Lower lobe of right lung (tissue), 2 donors: ENCODE measurements around the gene HECTD2. TPM values are rescaled to one million over a fixed set of nuclear protein-coding genes. Genes with fewer than 3 reads are reported as not detected.
"Not testable (repeated sequence)": the region's sequence is repeated elsewhere in the genome, so short reads cannot be mapped to it uniquely, and the experiment has no call there.

ENCODE experiments used
- ATAC-seq, 2 donors: fragments of 200-7000 bp; cut with Tn5 transposase; one replicate each; pipeline ENCODE4 v1.9.1; 2020 to 2022; ENCODE audit warnings: mild to moderate bottlenecking in 2 of 2, moderate library complexity in 2 of 2
- DNase-seq: peaks from one replicate; pipeline ENCODE4 v3.0.0-alpha.2; 2020
- H3K27ac ChIP-seq: fragments of 200-600 bp; one replicate; pipeline ENCODE4 v1.8.0; 2022
- H3K27me3 ChIP-seq: fragments of 200-600 bp; one replicate; pipeline ENCODE4 v1.8.0; 2022; ENCODE audit warnings: low read depth
- H3K36me3 ChIP-seq: fragments of 200-600 bp; one replicate; pipeline ENCODE4 v1.8.0; 2022; ENCODE audit warnings: mild to moderate bottlenecking
- H3K4me1 ChIP-seq: fragments of 200-600 bp; one replicate; pipeline ENCODE4 v1.8.0; 2022
- H3K4me3 ChIP-seq: fragments of 200-600 bp; one replicate; pipeline ENCODE4 v1.8.0; 2022; ENCODE audit warnings: mild to moderate bottlenecking
- H3K9me3 ChIP-seq: fragments of 200-600 bp; one replicate; pipeline ENCODE4 v1.8.0; 2022
- CTCF ChIP-seq: fragments of 200-600 bp; IDR thresholded peaks from one replicate; pipeline ENCODE4 v1.8.0; 2022; ENCODE audit warnings: antibody characterized with exemption, mild to moderate bottlenecking
- intact Hi-C: fragments of 100-400 bp; cut with DNase I; formaldehyde crosslinking; loops from one replicate; pipeline ENCODE4 v1.11.0; 2022
- long read RNA-seq: library from polyadenylated mRNA; unstranded; transcript quantifications from one replicate; pipeline ENCODE4 v2.0.0, GENCODE V29; 2021
- total RNA-seq: library from RNA; stranded (reverse); fragmentation: NEBNext Ultra II Directional; extraction: Animal tissue kit (Norgen Biotek cat#: 25700); gene quantifications from one replicate; pipeline ENCODE4 v1.2.1, GENCODE V29; 2021
- donor health status: DM: no; HTN: yes; CAD: no; lungs with severe emphysema.

The HECTD2 gene
- total RNA-seq, result 8.4 TPM
- long read RNA-seq, full-length matches to known transcripts, result 3 of 8 reads
- long read RNA-seq, partial matches to known transcripts, result 3 of 8 reads
- long read RNA-seq, other reads (novel, unspliced or antisense), result 2 of 8 reads

GRCh38 chr10:91409869-91410637, at the start of gene HECTD2:
HECTD2 (plus strand) TSS chr10:91410344; CDS start chr10:91410439, 95 bp downstream.
- H3K27me3 ChIP-seq, result no peaks in the 10 kb centered on the region
- peak; percentile 32 for TF ChIP-seq CTCF
- peak; percentile 90 for DNase-seq
- peaks cover 11% of the 10 kb centered on the region for H3K4me1 ChIP-seq
- H3K9me3 ChIP-seq, result no peaks in the 10 kb centered on the region
- peak within 1 kb of the TSS; percentile 100 for H3K27ac ChIP-seq
- peak within 1 kb of the TSS; percentile 80 for H3K4me3 ChIP-seq
- peak; percentile 94 to 95 for ATAC-seq
- intact Hi-C loops, result no loop called here
- H3K36me3 ChIP-seq, result no peaks in the 10 kb centered on the region

GRCh38 chr10:91360461-91360860, 49.7 kb upstream of the HECTD2 start:
- DNase-seq, result no peak
- peaks cover 5% of the 10 kb centered on the region for H3K27me3 ChIP-seq
- no peak for ATAC-seq
- H3K36me3 ChIP-seq, result no peaks in the 10 kb centered on the region
- no peak overlapping the region for H3K4me3 ChIP-seq
- H3K9me3 ChIP-seq, result no peaks in the 10 kb centered on the region
- no peaks in the 10 kb centered on the region for H3K4me1 ChIP-seq
- TF ChIP-seq CTCF, result no peak
- H3K27ac ChIP-seq, result no peak overlapping the region
- intact Hi-C loops, result no loop called here

GRCh38 chr10:91365519-91365918, 44.6 kb upstream of the HECTD2 start:
- H3K36me3 ChIP-seq, H3K27me3 ChIP-seq, DNase-seq, H3K27ac ChIP-seq, ATAC-seq, H3K9me3 ChIP-seq, H3K4me3 ChIP-seq, intact Hi-C loops, H3K4me1 ChIP-seq: not testable (repeated sequence)

- H3K9me3 ChIP-seq, result no peaks in the 10 kb centered on the region
- H3K36me3 ChIP-seq, result no peaks in the 10 kb centered on the region
- no peak overlapping the region for H3K4me3 ChIP-seq
- intact Hi-C loops, result no loop called here
- TF ChIP-seq CTCF, result no peak
- no peak overlapping the region for H3K27ac ChIP-seq
- no peak for ATAC-seq
- H3K4me1 ChIP-seq, result no peaks in the 10 kb centered on the region
- DNase-seq, result no peak
- H3K27me3 ChIP-seq, result no peaks in the 10 kb centered on the region
These were observed 43.4 kb upstream of the HECTD2 start for GRCh38 chr10:91366704-91367103.

- H3K4me3 ChIP-seq, result no peak overlapping the region
- TF ChIP-seq CTCF, result no peak
- no peaks in the 10 kb centered on the region for H3K36me3 ChIP-seq
- H3K9me3 ChIP-seq, result no peaks in the 10 kb centered on the region
- intact Hi-C loops, result no loop called here
- H3K4me1 ChIP-seq, result no peaks in the 10 kb centered on the region
- no peak overlapping the region for H3K27ac ChIP-seq
- DNase-seq, result no peak
- no peaks in the 10 kb centered on the region for H3K27me3 ChIP-seq
- no peak for ATAC-seq
These were observed 43.0 kb upstream of the HECTD2 start for GRCh38 chr10:91367127-91367531.

- no peaks in the 10 kb centered on the region for H3K9me3 ChIP-seq
- no peak overlapping the region for H3K27ac ChIP-seq
- intact Hi-C loops, result no loop called here
These were observed 42.6 kb upstream of the HECTD2 start for GRCh38 chr10:91367558-91367957.

More at GRCh38 chr10:91367558-91367957, 42.6 kb upstream of the HECTD2 start:
- Histone ChIP-seq H3K4me3 (no peak overlapping the region), H3K27me3 (no peaks in the 10 kb centered on the region), H3K4me1 (no peaks in the 10 kb centered on the region), H3K36me3 (no peaks in the 10 kb centered on the region)
- ATAC-seq (no peak), DNase-seq (no peak)
- no peak for TF ChIP-seq CTCF
